ENCODE results near the gene ACTN4. TPM values are rescaled to one million over a fixed set of nuclear protein-coding genes. Genes with fewer than 3 reads are reported as not detected.
A peak's percentile ranks its signal among the peaks of the same experiment; 100 is the strongest.

Gene ACTN4
- total RNA-seq, 2 donors from 2014 or later = 971 to 1,150 TPM

DNA sequence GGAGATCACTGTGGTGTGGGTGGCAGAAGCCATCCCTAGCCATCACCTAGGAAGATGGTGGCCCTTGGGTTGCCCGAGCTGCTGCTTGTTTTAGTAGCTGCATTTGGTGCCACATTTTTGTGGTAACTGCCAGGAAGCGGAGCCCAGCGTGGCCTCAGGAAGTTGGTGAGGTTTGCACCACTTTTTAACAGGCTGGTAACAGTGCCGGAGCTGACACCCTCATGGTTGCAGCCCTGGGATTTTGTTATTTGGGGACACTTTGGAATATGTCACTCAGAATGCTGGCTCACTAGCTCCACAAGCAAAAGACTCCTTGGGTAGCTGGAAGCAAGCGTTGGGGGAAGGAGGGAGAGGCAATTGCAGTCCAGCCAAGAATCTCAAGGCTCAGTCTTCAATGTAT, 22.1 kb downstream of the ACTN4 start:
- intact Hi-C loops (cut with DNase I, micrococcal nuclease) = no loop called here
- no peak for DNase-seq
- ATAC-seq = no peak

- ATAC-seq = peak; percentile 81
- no peak for DNase-seq
- intact Hi-C loops (cut with DNase I, micrococcal nuclease) = no loop called here
Observed at GRCh38 chr19:38670921-38671398, 23.5 kb downstream of the ACTN4 start.

DNA sequence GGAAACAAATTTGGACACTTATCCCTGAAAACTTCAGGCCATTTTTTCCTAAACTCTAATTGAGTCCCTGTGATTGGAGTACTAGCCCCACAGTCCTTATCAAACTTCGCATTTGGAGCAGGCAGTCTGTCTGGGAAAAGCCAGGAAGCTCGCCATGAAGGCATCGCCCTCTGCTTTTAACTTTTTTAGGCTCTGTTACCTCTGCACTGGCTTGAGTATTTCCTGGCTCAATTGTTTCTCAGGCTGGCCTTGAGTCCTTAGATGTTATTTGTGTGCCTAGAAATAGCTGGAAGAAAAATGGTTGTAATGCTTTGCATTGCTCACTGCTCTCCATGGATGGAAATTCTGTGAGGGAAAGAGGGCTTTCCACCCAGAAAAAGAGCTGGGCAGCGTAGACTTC, 24.2 kb downstream of the ACTN4 start:
- DNase-seq = no peak
- no peak for ATAC-seq
- intact Hi-C loops (cut with DNase I, micrococcal nuclease) = no loop called here

DNA sequence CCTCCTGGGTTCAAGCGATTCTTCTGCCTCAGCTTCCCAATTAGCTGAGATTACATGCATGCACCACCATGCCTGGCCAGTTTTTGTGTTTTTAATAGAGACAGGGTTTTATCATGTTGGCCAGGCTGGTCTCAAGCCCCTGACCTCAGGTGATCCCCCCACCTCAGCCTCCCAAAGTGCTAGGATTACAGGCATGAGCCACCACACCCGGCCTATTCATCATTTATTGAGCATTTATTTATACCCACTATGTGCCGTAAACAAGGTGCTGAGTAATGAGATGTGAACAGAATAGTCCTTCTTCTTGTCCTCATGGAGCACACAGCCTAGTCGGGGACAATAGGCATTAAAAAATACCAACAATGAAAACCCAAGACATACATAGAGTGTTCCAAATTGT, 25.6 kb downstream of the ACTN4 start:
- no peak for ATAC-seq
- intact Hi-C loops (cut with DNase I, micrococcal nuclease) = no loop called here
- no peak for DNase-seq

GRCh38 chr19:38674388-38675171, 27.1 kb downstream of the ACTN4 start:
- DNase-seq = no peak
- ATAC-seq = no peak
- intact Hi-C loops (cut with DNase I, micrococcal nuclease) = no loop called here

DNA sequence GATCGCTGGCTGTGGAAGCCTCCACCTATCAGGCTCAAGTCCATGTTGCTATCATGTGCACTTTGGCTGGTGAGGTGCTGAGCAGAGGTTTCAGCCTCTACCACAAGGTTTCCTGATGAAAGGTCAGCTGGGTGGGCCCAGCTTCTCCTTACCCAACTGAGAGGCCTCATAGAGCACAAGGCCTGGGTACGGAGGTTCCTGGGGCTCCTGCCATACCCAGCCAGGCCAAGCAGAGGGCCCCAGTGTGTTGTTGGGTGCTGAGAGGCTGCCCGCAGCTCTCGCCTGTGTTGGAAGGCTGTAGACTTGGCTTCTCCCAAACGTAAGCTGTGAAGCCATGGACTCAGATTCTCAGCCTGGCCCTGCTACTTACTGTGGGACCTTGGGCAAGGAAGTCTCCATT, 28.2 kb downstream of the ACTN4 start:
- peak; percentile 12 for ATAC-seq
- no peak for DNase-seq

DNA sequence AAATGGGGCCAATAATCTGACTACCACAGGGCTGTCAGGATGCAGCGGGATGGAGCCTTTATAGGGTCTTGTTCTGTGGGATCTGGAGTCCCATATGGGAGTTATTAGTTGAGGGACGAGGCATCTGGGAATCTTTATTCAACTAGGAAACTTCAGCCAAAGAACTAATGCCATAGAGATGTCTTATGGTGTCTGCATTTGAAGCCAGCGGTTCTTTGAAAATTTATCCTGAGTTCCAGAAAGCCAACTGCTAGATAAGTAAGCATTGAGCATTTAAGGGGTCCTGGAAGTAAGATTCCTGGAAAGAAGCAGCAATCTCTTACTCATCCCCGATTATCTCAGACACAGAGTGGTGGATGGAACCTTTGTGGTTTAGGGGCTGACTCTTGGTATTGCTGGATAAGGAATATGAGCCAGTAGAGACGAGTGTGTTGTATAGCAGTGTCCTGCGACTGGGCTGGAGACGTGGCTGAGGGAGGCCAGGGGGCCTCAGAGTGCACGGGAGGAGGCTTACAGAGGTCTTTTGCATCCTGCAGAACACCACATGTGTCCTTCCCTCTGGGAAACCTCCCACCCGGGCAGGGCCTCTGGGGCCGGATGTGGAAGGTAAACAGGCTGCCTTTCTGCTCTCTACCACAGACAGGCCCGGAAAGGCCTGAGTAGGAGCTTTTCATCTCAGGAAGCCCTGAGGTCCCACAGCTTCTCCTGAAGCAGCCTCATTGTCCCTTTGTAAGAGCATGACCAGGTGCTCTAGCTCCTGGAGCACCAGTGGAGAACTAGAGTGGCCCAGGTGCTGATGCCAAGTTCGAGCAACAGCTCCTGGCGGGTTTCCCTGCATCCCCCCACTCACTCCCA, 28.8 kb downstream of the ACTN4 start:
- no peak for ATAC-seq
- intact Hi-C loops (cut with DNase I, micrococcal nuclease) = no loop called here
- DNase-seq = no peak

More for the DNA sequence above, 28.2 kb downstream of the ACTN4 start:
- intact Hi-C loops (cut with DNase I, micrococcal nuclease) = no loop called here

DNA sequence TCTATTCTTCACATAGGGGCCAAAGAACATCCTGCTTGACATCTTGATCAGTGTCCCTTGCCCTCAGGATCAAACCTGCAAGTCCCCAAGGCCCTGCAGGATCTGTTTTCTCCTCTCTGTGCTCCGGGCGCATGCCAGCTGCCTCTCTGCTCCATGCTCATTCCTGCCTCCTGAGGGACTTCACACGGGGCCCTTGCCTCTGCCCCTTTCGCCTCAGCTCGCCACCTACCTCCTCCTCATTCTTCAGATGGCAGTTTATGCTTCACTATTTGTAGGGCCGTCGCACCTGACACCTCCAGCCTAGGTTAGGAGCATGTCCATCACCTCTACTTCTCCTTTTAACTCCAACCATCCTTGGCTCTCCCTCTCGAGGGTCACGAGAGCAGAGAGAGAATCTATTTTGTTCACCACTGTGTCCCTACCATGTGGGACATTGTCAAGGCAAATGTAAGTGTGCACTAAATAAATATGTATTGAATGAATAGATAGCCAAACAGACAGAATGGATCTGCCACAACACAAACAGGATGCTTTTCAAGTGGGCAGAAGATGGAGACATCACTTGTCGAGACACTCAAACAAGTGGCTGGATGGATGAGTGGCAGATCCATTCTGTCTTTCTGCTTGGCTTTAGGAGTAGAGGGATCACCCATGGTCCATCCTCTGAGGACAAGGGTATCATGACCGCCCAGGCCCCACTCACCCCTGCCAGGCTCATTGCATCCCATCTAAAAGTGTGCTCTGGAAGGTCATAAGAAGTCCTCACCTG, 29.6 kb downstream of the ACTN4 start:
- DNase-seq = no peak
- no peak for ATAC-seq
- intact Hi-C loops (cut with DNase I, micrococcal nuclease) = no loop called here

DNA sequence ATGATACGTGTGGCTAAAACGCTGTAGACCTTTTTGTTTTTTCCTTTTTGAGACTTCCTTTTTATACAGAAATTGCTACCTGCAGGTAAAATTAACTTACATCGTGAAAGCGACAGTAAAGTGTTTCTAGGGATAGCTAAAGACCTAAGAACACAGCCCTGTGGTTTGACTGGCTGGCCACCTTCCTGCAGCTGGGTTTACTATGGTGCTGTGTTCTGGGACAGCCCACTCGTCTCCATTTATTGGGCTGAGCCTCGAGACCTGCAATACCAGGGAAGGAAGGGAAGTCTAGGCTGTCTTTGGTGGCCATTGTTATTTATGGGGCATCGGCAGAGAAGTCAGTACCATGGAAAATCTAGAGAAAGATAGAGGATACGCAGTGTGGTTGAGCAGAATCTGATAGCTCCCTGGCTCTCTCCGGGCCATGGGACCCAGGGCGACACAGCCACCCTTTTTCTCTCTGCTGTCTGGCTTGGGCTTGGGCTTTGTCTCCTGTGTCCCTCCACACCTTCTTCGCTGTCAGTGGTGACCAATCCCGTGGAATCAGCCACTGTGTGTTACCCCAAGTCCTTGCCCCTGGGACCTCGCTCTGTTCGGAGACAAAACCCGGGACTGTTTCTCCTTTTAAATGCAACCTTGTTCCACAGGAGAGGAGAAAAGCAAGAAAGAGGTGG, 30.9 kb downstream of the ACTN4 start:
- intact Hi-C loops (cut with DNase I, micrococcal nuclease) = no loop called here
- DNase-seq (no peak), ATAC-seq (no peak)

GRCh38 chr19:38678891-38679494, 31.5 kb downstream of the ACTN4 start:
- intact Hi-C loops (cut with DNase I, micrococcal nuclease) = no loop called here
- ATAC-seq (no peak), DNase-seq (no peak)

GRCh38 chr19:38679839-38680238, 32.4 kb downstream of the ACTN4 start:
- no peak for DNase-seq
- no peak for ATAC-seq
- intact Hi-C loops (cut with DNase I, micrococcal nuclease) = no loop called here

- intact Hi-C loops (cut with DNase I, micrococcal nuclease) = no loop called here
- DNase-seq = no peak
- no peak for ATAC-seq
Observed at GRCh38 chr19:38682195-38682867, 34.9 kb downstream of the ACTN4 start.

- intact Hi-C loops (cut with DNase I, micrococcal nuclease) = no loop called here
- DNase-seq = no peak
- ATAC-seq = no peak
Observed at GRCh38 chr19:38682872-38683392, 35.5 kb downstream of the ACTN4 start.

GRCh38 chr19:38683393-38684077, 36.1 kb downstream of the ACTN4 start:
- ATAC-seq = peak; percentile 69
- intact Hi-C loops (cut with DNase I, micrococcal nuclease) = no loop called here

GRCh38 chr19:38684078-38684861, 36.8 kb downstream of the ACTN4 start:
- ATAC-seq (peak; percentile 71), DNase-seq (peak; percentile 69 to 93)
- intact Hi-C loops (cut with DNase I, micrococcal nuclease) = no loop called here

More at GRCh38 chr19:38683393-38684077, 36.1 kb downstream of the ACTN4 start:
- DNase-seq = peak; percentile 84 to 93
